ENCODE measurements around the gene NEO1.

NEO1 gene

GRCh38 chr15:73305331-73306211 lies 253.3 kb downstream of the NEO1 start:
- DNase-seq (ENCODE audit: low read depth in 2 of 2), result peak in 1 of 2 donors; percentile 6

- no peak for DNase-seq (ENCODE audit: low read depth in 2 of 2)
Measured at GRCh38 chr15:73308305-73308704, 256.0 kb downstream of the NEO1 start.

- no peak for DNase-seq (ENCODE audit: low read depth in 2 of 2)
Measured at GRCh38 chr15:73313861-73314260, 261.6 kb downstream of the NEO1 start.

- DNase-seq (ENCODE audit: low read depth in 2 of 2), result no peak
Measured at GRCh38 chr15:73317651-73318462, 265.6 kb downstream of the NEO1 start.

GRCh38 chr15:73318463-73319351 lies 266.4 kb downstream of the NEO1 start:
- DNase-seq (ENCODE audit: low read depth in 2 of 2), result no peak

- no peak for DNase-seq (ENCODE audit: low read depth in 2 of 2)
Measured at GRCh38 chr15:73319460-73320245, 267.4 kb downstream of the NEO1 start.

- no peak for DNase-seq (ENCODE audit: low read depth in 2 of 2)
Measured at GRCh38 chr15:73320619-73321180, 268.4 kb downstream of the NEO1 start.

- DNase-seq (ENCODE audit: low read depth in 2 of 2), result no peak
Measured at GRCh38 chr15:73321496-73322450, 269.5 kb downstream of the NEO1 start.

GRCh38 chr15:73322665-73323373 lies 270.6 kb downstream of the NEO1 start:
- no peak for DNase-seq (ENCODE audit: low read depth in 2 of 2)

GRCh38 chr15:73323374-73323955 lies 271.2 kb downstream of the NEO1 start:
- DNase-seq (ENCODE audit: low read depth in 2 of 2), result no peak

- no peak for DNase-seq (ENCODE audit: low read depth in 2 of 2)
Measured at GRCh38 chr15:73323956-73324355, 271.7 kb downstream of the NEO1 start.

- no peak for DNase-seq (ENCODE audit: low read depth in 2 of 2)
Measured at GRCh38 chr15:73324496-73325170, 272.4 kb downstream of the NEO1 start.

- no peak for DNase-seq (ENCODE audit: low read depth in 2 of 2)
Measured at GRCh38 chr15:73325191-73325861, 273.1 kb downstream of the NEO1 start.

GRCh38 chr15:73326157-73326556 lies 273.9 kb downstream of the NEO1 start:
- no peak for DNase-seq (ENCODE audit: low read depth in 2 of 2)

- no peak for DNase-seq (ENCODE audit: low read depth in 2 of 2)
Measured at GRCh38 chr15:73328149-73328820, 276.0 kb downstream of the NEO1 start.

GRCh38 chr15:73328981-73329380 lies 276.7 kb downstream of the NEO1 start:
- no peak for DNase-seq (ENCODE audit: low read depth in 2 of 2)
